PC-3 (cell line): ENCODE results near the gene TUBB1.

ENCODE experiments used
- EZH2 ChIP-seq: fragments of 300-600 bp; sonication (generic); IDR thresholded peaks from one replicate; pipeline ENCODE4 v1.6.1; 2017; ENCODE audit warnings: antibody characterized with exemption, mild to moderate bottlenecking, low read length; ENCODE audit not compliant: unreplicated experiment
- TF ChIP-seq, protein P1 (sequence below): fragments of 300-600 bp; sonication (generic); conservative IDR thresholded peaks from 2 replicates; pipeline ENCODE4 v1.5.1; 2017; ENCODE audit warnings: antibody characterized with exemption, low read depth, mild to moderate bottlenecking, low read length

DNA sequence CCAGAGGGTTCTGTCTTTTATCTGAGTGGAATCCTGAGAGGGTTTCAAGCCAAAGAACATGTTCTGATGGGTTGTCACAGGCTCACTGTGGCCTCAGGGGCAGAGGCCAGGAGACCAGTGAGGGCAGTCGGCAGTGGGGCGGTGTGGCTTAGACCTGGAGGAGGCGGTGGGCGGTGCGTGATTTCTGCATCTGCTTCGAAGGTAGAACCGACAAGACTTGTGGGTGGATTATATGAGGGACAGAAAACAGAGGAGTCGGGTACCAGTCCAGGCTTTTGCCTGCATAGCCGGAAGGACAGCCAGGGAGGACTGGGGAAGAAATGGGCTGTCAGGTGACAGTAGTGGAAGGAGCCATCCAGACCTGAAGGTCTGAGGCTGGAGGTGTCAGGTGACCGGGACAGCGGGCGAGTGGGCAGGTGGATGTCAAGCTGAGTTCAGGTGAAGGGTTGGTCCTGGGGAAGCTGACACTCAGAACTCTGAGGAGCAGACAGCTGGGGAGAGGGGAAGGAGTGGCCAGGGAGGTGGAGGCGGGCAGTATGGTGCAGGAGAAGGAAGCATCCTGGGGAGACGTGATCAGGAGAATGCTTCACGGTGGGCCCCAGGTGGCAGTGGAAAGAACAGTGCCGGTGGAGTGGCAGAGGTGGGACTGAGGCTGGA lies 15.3 kb upstream of the TUBB1 start:
- TF ChIP-seq, protein P1, sequence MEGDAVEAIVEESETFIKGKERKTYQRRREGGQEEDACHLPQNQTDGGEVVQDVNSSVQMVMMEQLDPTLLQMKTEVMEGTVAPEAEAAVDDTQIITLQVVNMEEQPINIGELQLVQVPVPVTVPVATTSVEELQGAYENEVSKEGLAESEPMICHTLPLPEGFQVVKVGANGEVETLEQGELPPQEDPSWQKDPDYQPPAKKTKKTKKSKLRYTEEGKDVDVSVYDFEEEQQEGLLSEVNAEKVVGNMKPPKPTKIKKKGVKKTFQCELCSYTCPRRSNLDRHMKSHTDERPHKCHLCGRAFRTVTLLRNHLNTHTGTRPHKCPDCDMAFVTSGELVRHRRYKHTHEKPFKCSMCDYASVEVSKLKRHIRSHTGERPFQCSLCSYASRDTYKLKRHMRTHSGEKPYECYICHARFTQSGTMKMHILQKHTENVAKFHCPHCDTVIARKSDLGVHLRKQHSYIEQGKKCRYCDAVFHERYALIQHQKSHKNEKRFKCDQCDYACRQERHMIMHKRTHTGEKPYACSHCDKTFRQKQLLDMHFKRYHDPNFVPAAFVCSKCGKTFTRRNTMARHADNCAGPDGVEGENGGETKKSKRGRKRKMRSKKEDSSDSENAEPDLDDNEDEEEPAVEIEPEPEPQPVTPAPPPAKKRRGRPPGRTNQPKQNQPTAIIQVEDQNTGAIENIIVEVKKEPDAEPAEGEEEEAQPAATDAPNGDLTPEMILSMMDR: no peak
- no peak for TF ChIP-seq EZH2
